WTC11 (cell line): ENCODE data around the gene ADGRF5. TPM values are rescaled to one million over a fixed set of nuclear protein-coding genes. Genes with fewer than 3 reads are reported as not detected.

Experiments used
- ATAC-seq: fragments of 200-7000 bp; cut with Tn5 transposase; 2 replicates; pipeline ENCODE4 v1.10.0; 2021; ENCODE audit warnings: mild to moderate bottlenecking, moderate library complexity
- CTCF ChIA-PET: fragments of 300-600 bp; sonication (Branson Sonifier 250); formaldehyde crosslinking; loops from one replicate; lab custom pipeline; 2021; ENCODE audit warnings: antibody characterized with exemption; lab: Charles Lee
- POLR2A ChIA-PET: fragments of 350-600 bp; sonication (Branson Sonifier 250); formaldehyde crosslinking; loops from one replicate; lab custom pipeline; 2021; ENCODE audit warnings: antibody characterized with exemption; lab: Charles Lee
- DNase-seq: peaks from one replicate; pipeline ENCODE4 v3.0.0; 2021; ENCODE audit warnings: low spot score
- H3K27ac Mint-ChIP-seq: 2 replicates; pipeline ENCODE4 v1.8.0; 2021; ENCODE audit warnings: mixed read lengths
- H3K27me3 Mint-ChIP-seq: 2 replicates; pipeline ENCODE4 v1.8.0; 2021; ENCODE audit warnings: low read depth, mild to moderate bottlenecking, moderate library complexity, mixed read lengths
- H3K36me3 Mint-ChIP-seq: 2 replicates; pipeline ENCODE4 v1.8.0; 2021; ENCODE audit warnings: mixed read lengths
- H3K4me1 Mint-ChIP-seq: 2 replicates; pipeline ENCODE4 v1.8.0; 2022; ENCODE audit warnings: mixed read lengths
- H3K4me3 Mint-ChIP-seq: 2 replicates; pipeline ENCODE4 v1.8.0; 2021; ENCODE audit warnings: mild to moderate bottlenecking, moderate library complexity, mixed read lengths
- H3K9me3 Mint-ChIP-seq: 2 replicates; pipeline ENCODE4 v1.8.0; 2021; ENCODE audit warnings: mixed read lengths
- GTF2I ChIP-seq: fragments of 250-450 bp; sonication (Bioruptor Pico); conservative IDR thresholded peaks from 2 replicates; pipeline ENCODE4 v1.4.0; 2021; ENCODE audit warnings: mild to moderate bottlenecking
- JAZF1 ChIP-seq: fragments of 250-450 bp; sonication (Bioruptor Pico); IDR thresholded peaks from 2 replicates; pipeline ENCODE4 v1.9.0; 2021; ENCODE audit warnings: moderate library complexity, mild to moderate bottlenecking, inconsistent platforms
- NFYB ChIP-seq: sonication (generic); formaldehyde crosslinking; conservative IDR thresholded peaks from 2 replicates; pipeline ENCODE4 v1.8.0; 2022; ENCODE audit warnings: low read depth, missing genetic modification reagents
- NR1H2 ChIP-seq: sonication (generic); formaldehyde crosslinking; IDR thresholded peaks from 2 replicates; pipeline ENCODE4 v1.9.0; 2021; ENCODE audit warnings: mild to moderate bottlenecking, moderate library complexity, missing genetic modification reagents
- PRRX2 ChIP-seq: fragments of 250-450 bp; sonication (Bioruptor Pico); IDR thresholded peaks from 2 replicates; pipeline ENCODE4 v1.8.0; 2021; ENCODE audit warnings: mild to moderate bottlenecking
- SMAD3 ChIP-seq: sonication (generic); formaldehyde crosslinking; IDR thresholded peaks from 2 replicates; pipeline ENCODE4 v1.8.0; 2022; ENCODE audit warnings: missing genetic modification reagents, mild to moderate bottlenecking, borderline replicate concordance
- SOX15 ChIP-seq: fragments of 250-450 bp; sonication (Bioruptor Pico); IDR thresholded peaks from 2 replicates; pipeline ENCODE4 v1.9.0; 2021; ENCODE audit warnings: mild to moderate bottlenecking
- TCF7 ChIP-seq: sonication (generic); formaldehyde crosslinking; IDR thresholded peaks from 2 replicates; pipeline ENCODE4 v1.8.0; 2022; ENCODE audit warnings: mild to moderate bottlenecking, low read depth, missing genetic modification reagents, moderate library complexity
- TEAD4 ChIP-seq: sonication (generic); formaldehyde crosslinking; IDR thresholded peaks from 2 replicates; pipeline ENCODE4 v1.8.0; 2022; ENCODE audit warnings: mild to moderate bottlenecking, missing genetic modification reagents
- ZBTB21 ChIP-seq: sonication (generic); formaldehyde crosslinking; IDR thresholded peaks from 2 replicates; pipeline ENCODE4 v1.8.1; 2023; ENCODE audit warnings: mild to moderate bottlenecking, missing genetic modification reagents, borderline replicate concordance
- ZNF121 ChIP-seq: sonication (generic); formaldehyde crosslinking; IDR thresholded peaks from 2 replicates; pipeline ENCODE4 v1.8.0; 2023; ENCODE audit warnings: missing genetic modification reagents
- ZNF219 ChIP-seq: sonication (generic); formaldehyde crosslinking; IDR thresholded peaks from 2 replicates; pipeline ENCODE4 v1.8.0; 2023; ENCODE audit warnings: missing genetic modification reagents, mild to moderate bottlenecking, borderline replicate concordance
- ZNF317 ChIP-seq: sonication (generic); formaldehyde crosslinking; IDR thresholded peaks from 2 replicates; pipeline ENCODE4 v1.8.1; 2023; ENCODE audit warnings: low read depth, mild to moderate bottlenecking, moderate library complexity, missing genetic modification reagents, borderline replicate concordance
- ZNF416 ChIP-seq: fragments of 250-450 bp; sonication (Bioruptor Pico); IDR thresholded peaks from 2 replicates; pipeline ENCODE4 v1.9.0; 2021; ENCODE audit warnings: mild to moderate bottlenecking, inconsistent platforms
- ZNF423 ChIP-seq: fragments of 250-450 bp; sonication (Bioruptor Pico); IDR thresholded peaks from 2 replicates; pipeline ENCODE4 v2.1.2; 2022; ENCODE audit warnings: mild to moderate bottlenecking, moderate library complexity
- ZNF425 ChIP-seq: fragments of 250-450 bp; sonication (Bioruptor Pico); conservative IDR thresholded peaks from 2 replicates; pipeline ENCODE4 v1.9.0; 2021; ENCODE audit warnings: mild to moderate bottlenecking
- total RNA-seq: library from RNA; stranded (reverse); gene quantifications from 3 replicates; pipeline ENCODE4 v1.2.3, GENCODE V29; 2021
- TF ChIP-seq, protein P1 (sequence below): fragments of 250-450 bp; sonication (Bioruptor Pico); IDR thresholded peaks from 2 replicates; pipeline ENCODE4 v2.1.2; 2022; ENCODE audit warnings: mild to moderate bottlenecking, moderate library complexity
- TF ChIP-seq, protein P2 (sequence below): sonication (generic); formaldehyde crosslinking; IDR thresholded peaks from 2 replicates; pipeline ENCODE4 v1.8.1; 2022; ENCODE audit warnings: missing genetic modification reagents, borderline replicate concordance
- TF ChIP-seq, protein P3 (sequence below): sonication (generic); formaldehyde crosslinking; IDR thresholded peaks from 2 replicates; pipeline ENCODE4 v1.8.1; 2022; ENCODE audit warnings: mild to moderate bottlenecking, missing genetic modification reagents, moderate library complexity, borderline replicate concordance
- TF ChIP-seq, protein P4 (sequence below): fragments of 250-450 bp; sonication (Bioruptor Pico); IDR thresholded peaks from 2 replicates; pipeline ENCODE4 v1.9.0; 2021; ENCODE audit warnings: mild to moderate bottlenecking

The ADGRF5 gene
- total RNA-seq, 1 experiment from 2014 or later, result 0.24 TPM

DNA sequence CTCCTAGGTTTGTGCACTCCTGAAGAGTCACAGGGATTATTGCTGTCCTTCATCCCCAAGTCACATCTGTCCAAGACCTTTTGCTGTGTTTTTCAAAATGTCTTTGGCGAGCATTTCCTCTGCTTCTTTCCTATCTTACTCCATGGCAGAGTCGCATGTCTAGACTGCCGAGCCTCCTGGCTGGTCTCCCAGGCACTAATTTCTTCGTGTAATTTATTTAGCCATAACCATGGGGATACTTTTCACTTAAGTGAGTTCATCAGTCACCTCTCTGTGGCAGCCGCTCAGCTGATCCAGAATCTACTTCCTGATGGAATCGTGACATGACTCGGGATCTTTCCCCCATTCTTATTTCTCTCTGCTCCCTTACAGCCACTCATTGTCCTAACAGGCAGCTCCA, 25.8 kb downstream of the ADGRF5 start:
- H3K4me3 Mint-ChIP-seq, result no peak overlapping the region
- H3K36me3 Mint-ChIP-seq, result no peaks in the 10 kb centered on the region
- H3K27me3 Mint-ChIP-seq, result no peaks in the 10 kb centered on the region; the same call in 1 of the 2 replicates
- DNase-seq (no peak), ATAC-seq (no peak)
- H3K4me1 Mint-ChIP-seq, result peaks cover 14% of the 10 kb centered on the region
- ChIA-PET POLR2A (no interaction called here), CTCF (no interaction called here)
- TF ChIP-seq, protein P1, sequence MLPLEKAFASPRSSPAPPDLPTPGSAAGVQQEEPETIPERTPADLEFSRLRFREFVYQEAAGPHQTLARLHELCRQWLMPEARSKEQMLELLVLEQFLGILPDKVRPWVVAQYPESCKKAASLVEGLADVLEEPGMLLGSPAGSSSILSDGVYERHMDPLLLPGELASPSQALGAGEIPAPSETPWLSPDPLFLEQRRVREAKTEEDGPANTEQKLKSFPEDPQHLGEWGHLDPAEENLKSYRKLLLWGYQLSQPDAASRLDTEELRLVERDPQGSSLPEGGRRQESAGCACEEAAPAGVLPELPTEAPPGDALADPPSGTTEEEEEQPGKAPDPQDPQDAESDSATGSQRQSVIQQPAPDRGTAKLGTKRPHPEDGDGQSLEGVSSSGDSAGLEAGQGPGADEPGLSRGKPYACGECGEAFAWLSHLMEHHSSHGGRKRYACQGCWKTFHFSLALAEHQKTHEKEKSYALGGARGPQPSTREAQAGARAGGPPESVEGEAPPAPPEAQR (CRISPR knock-in tag), result no peak
- TF ChIP-seq PRRX2 (CRISPR knock-in tag) (no peak), ZNF219 (CRISPR knock-in tag) (no peak), ZNF317 (CRISPR knock-in tag) (no peak), JAZF1 (CRISPR knock-in tag) (no peak), SMAD3 (CRISPR knock-in tag) (no peak), ZNF425 (no peak)
- H3K27ac Mint-ChIP-seq, result no peak overlapping the region
- H3K9me3 Mint-ChIP-seq, result no peaks in the 10 kb centered on the region

- Mint-ChIP-seq H3K27me3 (no peaks in the 10 kb centered on the region; the same call in 1 of the 2 replicates), H3K4me3 (no peak overlapping the region), H3K4me1 (peaks cover 11% of the 10 kb centered on the region), H3K27ac (no peak overlapping the region), H3K9me3 (no peaks in the 10 kb centered on the region), H3K36me3 (no peaks in the 10 kb centered on the region)
- no peak for TF ChIP-seq ZNF121
- ATAC-seq (no peak), DNase-seq (no peak)
- CTCF ChIA-PET, result no interaction called here
- POLR2A ChIA-PET, result no interaction called here
Observed at GRCh38 chr6:46894433-46894832, 27.3 kb downstream of the ADGRF5 start.

DNA sequence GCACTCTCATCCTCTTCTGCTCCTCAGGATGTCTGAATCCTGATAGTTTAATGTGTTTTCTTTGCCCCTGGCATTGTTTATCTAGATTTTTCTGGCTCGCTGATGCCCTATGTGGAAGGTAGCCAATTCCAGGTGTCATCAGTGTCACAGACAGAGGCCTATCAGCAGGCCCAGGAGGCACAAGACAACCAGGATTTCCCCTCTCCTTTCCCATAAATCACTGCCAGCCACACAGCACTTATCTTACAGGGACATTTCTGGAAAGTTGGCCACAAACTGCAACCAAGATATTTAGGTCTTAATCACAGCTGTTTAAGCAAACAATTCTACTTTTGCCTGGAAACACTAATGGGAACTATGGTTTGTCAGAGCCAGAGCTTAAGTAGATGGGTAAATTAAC, 28.1 kb downstream of the ADGRF5 start:
- H3K9me3 Mint-ChIP-seq, result no peaks in the 10 kb centered on the region
- no peak for TF ChIP-seq TCF7 (CRISPR knock-in tag)
- H3K27ac Mint-ChIP-seq, result no peak overlapping the region
- DNase-seq (no peak), ATAC-seq (no peak)
- ChIA-PET POLR2A (no interaction called here), CTCF (no interaction called here)
- no peak overlapping the region for H3K4me3 Mint-ChIP-seq
- no peaks in the 10 kb centered on the region for H3K36me3 Mint-ChIP-seq
- peaks cover 4% of the 10 kb centered on the region for H3K4me1 Mint-ChIP-seq
- no peaks in the 10 kb centered on the region; the same call in 1 of the 2 replicates for H3K27me3 Mint-ChIP-seq

GRCh38 chr6:46891252-46891795, 30.4 kb downstream of the ADGRF5 start:
- CTCF ChIA-PET, result no interaction called here
- H3K36me3 Mint-ChIP-seq, result no peaks in the 10 kb centered on the region
- no peaks in the 10 kb centered on the region for H3K4me1 Mint-ChIP-seq
- no peak overlapping the region for H3K4me3 Mint-ChIP-seq
- ATAC-seq (no peak), DNase-seq (no peak)
- H3K27me3 Mint-ChIP-seq, result no peaks in the 10 kb centered on the region; the same call in 1 of the 2 replicates
- H3K27ac Mint-ChIP-seq, result no peak overlapping the region
- POLR2A ChIA-PET, result no interaction called here
- H3K9me3 Mint-ChIP-seq, result no peaks in the 10 kb centered on the region
- TF ChIP-seq ZNF416 (CRISPR knock-in tag) (no peak), NFYB (CRISPR knock-in tag) (no peak), ZBTB21 (no peak), ZNF423 (no peak), PRRX2 (CRISPR knock-in tag) (no peak), TCF7 (CRISPR knock-in tag) (no peak), GTF2I (no peak), SOX15 (CRISPR knock-in tag) (no peak), NR1H2 (CRISPR knock-in tag) (no peak), TEAD4 (no peak)
- TF ChIP-seq, protein P2, sequence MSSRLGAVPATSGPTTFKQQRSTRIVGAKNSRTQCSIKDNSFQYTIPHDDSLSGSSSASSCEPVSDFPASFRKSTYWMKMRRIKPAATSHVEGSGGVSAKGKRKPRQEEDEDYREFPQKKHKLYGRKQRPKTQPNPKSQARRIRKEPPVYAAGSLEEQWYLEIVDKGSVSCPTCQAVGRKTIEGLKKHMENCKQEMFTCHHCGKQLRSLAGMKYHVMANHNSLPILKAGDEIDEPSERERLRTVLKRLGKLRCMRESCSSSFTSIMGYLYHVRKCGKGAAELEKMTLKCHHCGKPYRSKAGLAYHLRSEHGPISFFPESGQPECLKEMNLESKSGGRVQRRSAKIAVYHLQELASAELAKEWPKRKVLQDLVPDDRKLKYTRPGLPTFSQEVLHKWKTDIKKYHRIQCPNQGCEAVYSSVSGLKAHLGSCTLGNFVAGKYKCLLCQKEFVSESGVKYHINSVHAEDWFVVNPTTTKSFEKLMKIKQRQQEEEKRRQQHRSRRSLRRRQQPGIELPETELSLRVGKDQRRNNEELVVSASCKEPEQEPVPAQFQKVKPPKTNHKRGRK (CRISPR knock-in tag), result no peak
- TF ChIP-seq, protein P3, sequence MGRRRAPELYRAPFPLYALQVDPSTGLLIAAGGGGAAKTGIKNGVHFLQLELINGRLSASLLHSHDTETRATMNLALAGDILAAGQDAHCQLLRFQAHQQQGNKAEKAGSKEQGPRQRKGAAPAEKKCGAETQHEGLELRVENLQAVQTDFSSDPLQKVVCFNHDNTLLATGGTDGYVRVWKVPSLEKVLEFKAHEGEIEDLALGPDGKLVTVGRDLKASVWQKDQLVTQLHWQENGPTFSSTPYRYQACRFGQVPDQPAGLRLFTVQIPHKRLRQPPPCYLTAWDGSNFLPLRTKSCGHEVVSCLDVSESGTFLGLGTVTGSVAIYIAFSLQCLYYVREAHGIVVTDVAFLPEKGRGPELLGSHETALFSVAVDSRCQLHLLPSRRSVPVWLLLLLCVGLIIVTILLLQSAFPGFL (CRISPR knock-in tag), result no peak
- TF ChIP-seq, protein P4, sequence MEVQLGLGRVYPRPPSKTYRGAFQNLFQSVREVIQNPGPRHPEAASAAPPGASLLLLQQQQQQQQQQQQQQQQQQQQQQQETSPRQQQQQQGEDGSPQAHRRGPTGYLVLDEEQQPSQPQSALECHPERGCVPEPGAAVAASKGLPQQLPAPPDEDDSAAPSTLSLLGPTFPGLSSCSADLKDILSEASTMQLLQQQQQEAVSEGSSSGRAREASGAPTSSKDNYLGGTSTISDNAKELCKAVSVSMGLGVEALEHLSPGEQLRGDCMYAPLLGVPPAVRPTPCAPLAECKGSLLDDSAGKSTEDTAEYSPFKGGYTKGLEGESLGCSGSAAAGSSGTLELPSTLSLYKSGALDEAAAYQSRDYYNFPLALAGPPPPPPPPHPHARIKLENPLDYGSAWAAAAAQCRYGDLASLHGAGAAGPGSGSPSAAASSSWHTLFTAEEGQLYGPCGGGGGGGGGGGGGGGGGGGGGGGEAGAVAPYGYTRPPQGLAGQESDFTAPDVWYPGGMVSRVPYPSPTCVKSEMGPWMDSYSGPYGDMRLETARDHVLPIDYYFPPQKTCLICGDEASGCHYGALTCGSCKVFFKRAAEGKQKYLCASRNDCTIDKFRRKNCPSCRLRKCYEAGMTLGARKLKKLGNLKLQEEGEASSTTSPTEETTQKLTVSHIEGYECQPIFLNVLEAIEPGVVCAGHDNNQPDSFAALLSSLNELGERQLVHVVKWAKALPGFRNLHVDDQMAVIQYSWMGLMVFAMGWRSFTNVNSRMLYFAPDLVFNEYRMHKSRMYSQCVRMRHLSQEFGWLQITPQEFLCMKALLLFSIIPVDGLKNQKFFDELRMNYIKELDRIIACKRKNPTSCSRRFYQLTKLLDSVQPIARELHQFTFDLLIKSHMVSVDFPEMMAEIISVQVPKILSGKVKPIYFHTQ (CRISPR knock-in tag), result no peak
